Loucy (cell line): ENCODE results near the gene TRNP1.

Experiments
- H2AFZ ChIP-seq: fragments of 200-600 bp; sonication (generic); 2 replicates; pipeline ENCODE4 v1.6.0; 2016; ENCODE audit warnings: antibody characterized with exemption, mild to moderate bottlenecking, low read length, moderate library complexity
- H3F3A ChIP-seq: fragments of 200-600 bp; 2 replicates; pipeline ENCODE4 v1.6.0; 2016; ENCODE audit warnings: antibody characterized with exemption, low read depth, mild to moderate bottlenecking
- H3K27me3 ChIP-seq: fragments of 200-600 bp; sonication (generic); 2 replicates; pipeline ENCODE4 v1.6.1; 2014; ENCODE audit warnings: low read length, mild to moderate bottlenecking; ENCODE audit not compliant: insufficient read depth, poor library complexity, severe bottlenecking
- H3K36me3 ChIP-seq: fragments of 200-600 bp; sonication (generic); 2 replicates; pipeline ENCODE4 v1.6.1; 2016; ENCODE audit warnings: low read length; ENCODE audit not compliant: insufficient read depth
- H3K4me1 ChIP-seq: fragments of 200-600 bp; sonication (generic); 2 replicates; pipeline ENCODE4 v1.5.1; 2014; ENCODE audit warnings: low read length, mild to moderate bottlenecking; ENCODE audit not compliant: insufficient read depth, poor library complexity, severe bottlenecking
- H3K4me2 ChIP-seq: fragments of 200-600 bp; sonication (generic); 2 replicates; pipeline ENCODE4 v1.6.0; 2014; ENCODE audit warnings: antibody characterized with exemption, low read length, low read depth, mild to moderate bottlenecking; ENCODE audit not compliant: poor library complexity, severe bottlenecking
- H3K4me3 ChIP-seq: fragments of 200-600 bp; sonication (generic); 2 replicates; pipeline ENCODE4 v1.5.1; 2014; ENCODE audit warnings: low read length, mild to moderate bottlenecking, mixed read lengths; ENCODE audit not compliant: poor library complexity, severe bottlenecking
- H3K79me2 ChIP-seq: fragments of 200-600 bp; sonication (generic); 2 replicates; pipeline ENCODE4 v1.6.1; 2014; ENCODE audit warnings: low read length; ENCODE audit not compliant: insufficient read depth
- H3K9ac ChIP-seq: fragments of 200-600 bp; sonication (generic); 2 replicates; pipeline ENCODE4 v1.6.0; 2014; ENCODE audit warnings: mild to moderate bottlenecking, low read depth, low read length, moderate library complexity; ENCODE audit not compliant: poor library complexity, severe bottlenecking
- H3K9me2 ChIP-seq: fragments of 200-600 bp; sonication (generic); replicated peaks from 2 replicates; pipeline ENCODE4 v1.6.1; 2016; ENCODE audit warnings: low read depth, low read length, mixed read lengths
- H3K9me3 ChIP-seq: fragments of 200-600 bp; sonication (generic); 2 replicates; pipeline ENCODE4 v1.6.1; 2014; ENCODE audit warnings: mild to moderate bottlenecking, antibody characterized with exemption, low read length, low read depth; ENCODE audit not compliant: insufficient read depth
- H4K20me1 ChIP-seq: fragments of 200-600 bp; sonication (generic); 2 replicates; pipeline ENCODE4 v1.6.0; 2014; ENCODE audit warnings: antibody characterized with exemption, low read length, mild to moderate bottlenecking; ENCODE audit not compliant: insufficient read depth, poor library complexity, severe bottlenecking
- EZH2phosphoT487 ChIP-seq: fragments of 200-600 bp; IDR thresholded peaks from 2 replicates; pipeline ENCODE4 v1.6.1; 2018; ENCODE audit warnings: antibody characterized with exemption, mild to moderate bottlenecking, moderate library complexity, borderline replicate concordance
- TF ChIP-seq, protein P1 (sequence below): fragments of 200-600 bp; sonication (generic); conservative IDR thresholded peaks from 2 replicates; pipeline ENCODE4 v1.5.1; 2014; ENCODE audit warnings: mild to moderate bottlenecking, antibody characterized with exemption, low read length

The TRNP1 gene

DNA sequence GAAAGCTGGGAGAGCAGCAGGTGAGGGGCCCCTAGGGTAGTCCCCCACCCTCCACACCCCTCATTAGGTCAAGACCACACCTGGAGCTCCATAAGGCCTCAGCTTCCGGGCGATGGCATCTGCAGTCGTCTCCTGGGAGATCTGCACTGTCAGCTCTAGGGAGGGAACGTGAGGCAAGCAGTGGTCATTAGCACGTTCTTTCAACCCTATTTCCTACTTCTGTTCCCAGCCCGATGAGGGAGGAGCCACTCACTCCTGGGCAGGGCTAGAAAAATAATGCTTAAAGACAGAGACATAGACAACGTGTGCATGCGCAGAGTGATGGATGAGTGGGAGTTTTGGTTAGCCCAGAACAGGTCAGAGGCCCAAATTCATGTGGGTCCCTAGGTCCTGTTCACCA is 42.9 kb upstream of the TRNP1 start:
- no peak for TF ChIP-seq EZH2phosphoT487
- TF ChIP-seq, protein P1, sequence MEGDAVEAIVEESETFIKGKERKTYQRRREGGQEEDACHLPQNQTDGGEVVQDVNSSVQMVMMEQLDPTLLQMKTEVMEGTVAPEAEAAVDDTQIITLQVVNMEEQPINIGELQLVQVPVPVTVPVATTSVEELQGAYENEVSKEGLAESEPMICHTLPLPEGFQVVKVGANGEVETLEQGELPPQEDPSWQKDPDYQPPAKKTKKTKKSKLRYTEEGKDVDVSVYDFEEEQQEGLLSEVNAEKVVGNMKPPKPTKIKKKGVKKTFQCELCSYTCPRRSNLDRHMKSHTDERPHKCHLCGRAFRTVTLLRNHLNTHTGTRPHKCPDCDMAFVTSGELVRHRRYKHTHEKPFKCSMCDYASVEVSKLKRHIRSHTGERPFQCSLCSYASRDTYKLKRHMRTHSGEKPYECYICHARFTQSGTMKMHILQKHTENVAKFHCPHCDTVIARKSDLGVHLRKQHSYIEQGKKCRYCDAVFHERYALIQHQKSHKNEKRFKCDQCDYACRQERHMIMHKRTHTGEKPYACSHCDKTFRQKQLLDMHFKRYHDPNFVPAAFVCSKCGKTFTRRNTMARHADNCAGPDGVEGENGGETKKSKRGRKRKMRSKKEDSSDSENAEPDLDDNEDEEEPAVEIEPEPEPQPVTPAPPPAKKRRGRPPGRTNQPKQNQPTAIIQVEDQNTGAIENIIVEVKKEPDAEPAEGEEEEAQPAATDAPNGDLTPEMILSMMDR = no peak
- no peak overlapping the region for H2AFZ ChIP-seq
- H3K4me1 ChIP-seq = no peaks in the 10 kb centered on the region
- no peak overlapping the region for H3K4me2 ChIP-seq
- no peaks in the 10 kb centered on the region for H3K27me3 ChIP-seq
- no peak overlapping the region for H3K4me3 ChIP-seq
- peaks cover 16% of the 10 kb centered on the region; the same call in 1 of the 2 replicates for H3K36me3 ChIP-seq
- no peaks in the 10 kb centered on the region for H4K20me1 ChIP-seq
- H3K9me2 ChIP-seq = no peaks in the 10 kb centered on the region
- H3K9me3 ChIP-seq = no peaks in the 10 kb centered on the region
- no peak overlapping the region for H3K9ac ChIP-seq
- no peaks in the 10 kb centered on the region for H3F3A ChIP-seq
- H3K79me2 ChIP-seq = no peaks in the 10 kb centered on the region

DNA sequence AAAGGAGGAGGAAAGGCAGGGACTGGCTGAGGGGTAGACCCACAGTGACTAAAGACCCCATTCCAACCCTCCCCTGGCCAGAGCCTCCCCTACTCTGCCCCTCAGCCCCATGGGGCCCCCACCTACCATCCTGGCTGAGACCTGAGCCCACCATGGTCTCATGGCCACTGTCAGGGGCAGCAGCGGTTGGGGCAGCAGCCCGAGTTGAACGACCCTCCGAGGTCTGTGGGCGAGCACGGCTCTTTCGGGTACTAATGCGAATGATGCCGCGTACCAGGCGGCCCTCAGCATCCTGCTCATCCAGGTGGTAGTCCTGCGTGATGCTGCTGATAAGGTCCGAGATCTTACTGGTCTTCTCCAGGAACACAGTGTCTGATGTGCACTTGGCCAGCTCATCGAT is 42.3 kb upstream of the TRNP1 start:
- no peak overlapping the region for H2AFZ ChIP-seq
- H3K4me2 ChIP-seq = no peak overlapping the region
- no peaks in the 10 kb centered on the region for H3K9me2 ChIP-seq
- no peaks in the 10 kb centered on the region for H3K27me3 ChIP-seq
- no peak overlapping the region for H3K9ac ChIP-seq
- no peaks in the 10 kb centered on the region for H3K79me2 ChIP-seq
- no peaks in the 10 kb centered on the region for H4K20me1 ChIP-seq
- no peaks in the 10 kb centered on the region for H3K9me3 ChIP-seq
- TF ChIP-seq EZH2phosphoT487 = no peak
- TF ChIP-seq, protein P1 = no peak
- H3K4me1 ChIP-seq = no peaks in the 10 kb centered on the region
- peaks cover 9% of the 10 kb centered on the region; the same call in 1 of the 2 replicates for H3K36me3 ChIP-seq
- H3F3A ChIP-seq = no peaks in the 10 kb centered on the region
- H3K4me3 ChIP-seq = no peak overlapping the region

DNA sequence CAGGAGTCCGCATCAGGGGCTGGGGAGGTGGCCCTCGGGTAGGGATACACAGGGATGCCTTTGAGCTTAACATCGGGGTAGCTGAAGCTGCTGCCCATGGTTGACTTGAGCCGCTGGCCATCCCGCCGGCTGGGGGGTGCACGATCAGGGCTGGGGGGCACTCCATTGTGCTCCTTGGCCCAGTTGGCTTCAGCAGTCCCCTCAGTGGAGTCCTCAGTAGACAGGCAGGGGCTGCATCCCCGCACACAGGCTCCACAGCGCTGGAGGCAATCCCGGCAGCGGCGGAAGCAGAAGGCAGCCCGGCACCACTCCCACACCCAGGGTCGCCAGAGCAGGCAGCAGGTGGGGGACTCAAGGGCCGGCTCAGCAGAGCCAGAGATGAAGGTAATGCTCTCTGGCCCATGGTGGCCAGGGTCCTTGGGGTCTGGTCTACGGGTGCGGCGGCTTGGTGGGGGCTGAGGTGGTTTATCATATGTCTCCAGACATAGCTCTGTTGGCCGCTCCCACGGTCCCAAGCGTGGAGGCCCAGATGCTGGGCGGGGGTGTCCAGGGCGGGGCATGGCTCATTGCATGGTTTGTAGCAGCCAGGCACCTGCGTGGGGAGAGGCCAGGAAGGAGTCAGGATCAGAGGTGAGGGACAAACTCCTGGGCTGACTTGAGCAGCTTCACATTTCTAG is 41.5 kb upstream of the TRNP1 start:
- Histone ChIP-seq H2AFZ (no peak overlapping the region), H4K20me1 (no peaks in the 10 kb centered on the region), H3K27me3 (no peaks in the 10 kb centered on the region), H3K79me2 (no peaks in the 10 kb centered on the region), H3F3A (no peaks in the 10 kb centered on the region), H3K4me3 (no peak overlapping the region), H3K9ac (no peak overlapping the region), H3K36me3 (peaks cover 2% of the 10 kb centered on the region; the same call in 1 of the 2 replicates), H3K4me2 (no peak overlapping the region), H3K9me3 (no peaks in the 10 kb centered on the region), H3K4me1 (no peaks in the 10 kb centered on the region), H3K9me2 (no peaks in the 10 kb centered on the region)
- TF ChIP-seq, protein P1 = no peak
- TF ChIP-seq EZH2phosphoT487 = no peak
